Loucy (cell line): ENCODE data around the gene ITPK1.

Experiments
- H2AFZ ChIP-seq: fragments of 200-600 bp; sonication (generic); 2 replicates; pipeline ENCODE4 v1.6.0; 2016; ENCODE audit warnings: antibody characterized with exemption, mild to moderate bottlenecking, low read length, moderate library complexity
- H3F3A ChIP-seq: fragments of 200-600 bp; 2 replicates; pipeline ENCODE4 v1.6.0; 2016; ENCODE audit warnings: antibody characterized with exemption, low read depth, mild to moderate bottlenecking
- H3K27me3 ChIP-seq: fragments of 200-600 bp; sonication (generic); 2 replicates; pipeline ENCODE4 v1.6.1; 2014; ENCODE audit warnings: low read length, mild to moderate bottlenecking; ENCODE audit not compliant: insufficient read depth, poor library complexity, severe bottlenecking
- H3K36me3 ChIP-seq: fragments of 200-600 bp; sonication (generic); 2 replicates; pipeline ENCODE4 v1.6.1; 2016; ENCODE audit warnings: low read length; ENCODE audit not compliant: insufficient read depth
- H3K4me1 ChIP-seq: fragments of 200-600 bp; sonication (generic); 2 replicates; pipeline ENCODE4 v1.5.1; 2014; ENCODE audit warnings: low read length, mild to moderate bottlenecking; ENCODE audit not compliant: insufficient read depth, poor library complexity, severe bottlenecking
- H3K4me2 ChIP-seq: fragments of 200-600 bp; sonication (generic); 2 replicates; pipeline ENCODE4 v1.6.0; 2014; ENCODE audit warnings: antibody characterized with exemption, low read length, low read depth, mild to moderate bottlenecking; ENCODE audit not compliant: poor library complexity, severe bottlenecking
- H3K4me3 ChIP-seq: fragments of 200-600 bp; sonication (generic); 2 replicates; pipeline ENCODE4 v1.5.1; 2014; ENCODE audit warnings: low read length, mild to moderate bottlenecking, mixed read lengths; ENCODE audit not compliant: poor library complexity, severe bottlenecking
- H3K79me2 ChIP-seq: fragments of 200-600 bp; sonication (generic); 2 replicates; pipeline ENCODE4 v1.6.1; 2014; ENCODE audit warnings: low read length; ENCODE audit not compliant: insufficient read depth
- H3K9ac ChIP-seq: fragments of 200-600 bp; sonication (generic); 2 replicates; pipeline ENCODE4 v1.6.0; 2014; ENCODE audit warnings: mild to moderate bottlenecking, low read depth, low read length, moderate library complexity; ENCODE audit not compliant: poor library complexity, severe bottlenecking
- H3K9me2 ChIP-seq: fragments of 200-600 bp; sonication (generic); replicated peaks from 2 replicates; pipeline ENCODE4 v1.6.1; 2016; ENCODE audit warnings: low read depth, low read length, mixed read lengths
- H3K9me3 ChIP-seq: fragments of 200-600 bp; sonication (generic); 2 replicates; pipeline ENCODE4 v1.6.1; 2014; ENCODE audit warnings: mild to moderate bottlenecking, antibody characterized with exemption, low read length, low read depth; ENCODE audit not compliant: insufficient read depth
- H4K20me1 ChIP-seq: fragments of 200-600 bp; sonication (generic); 2 replicates; pipeline ENCODE4 v1.6.0; 2014; ENCODE audit warnings: antibody characterized with exemption, low read length, mild to moderate bottlenecking; ENCODE audit not compliant: insufficient read depth, poor library complexity, severe bottlenecking
- CTCF ChIP-seq: fragments of 200-600 bp; sonication (generic); conservative IDR thresholded peaks from 2 replicates; pipeline ENCODE4 v1.5.1; 2014; ENCODE audit warnings: mild to moderate bottlenecking, antibody characterized with exemption, low read length
- EZH2phosphoT487 ChIP-seq: fragments of 200-600 bp; IDR thresholded peaks from 2 replicates; pipeline ENCODE4 v1.6.1; 2018; ENCODE audit warnings: antibody characterized with exemption, mild to moderate bottlenecking, moderate library complexity, borderline replicate concordance

Gene ITPK1

GRCh38 chr14:93029911-93030508 lies 85.7 kb downstream of the ITPK1 start:
- TF ChIP-seq CTCF (no peak), EZH2phosphoT487 (no peak)
- Histone ChIP-seq H3K9ac (no peak overlapping the region), H3K27me3 (no peaks in the 10 kb centered on the region), H3K4me2 (no peak overlapping the region), H3K4me1 (peaks cover 5% of the 10 kb centered on the region), H3F3A (no peaks in the 10 kb centered on the region), H3K36me3 (no peaks in the 10 kb centered on the region; the same call in 1 of the 2 replicates), H3K9me3 (no peaks in the 10 kb centered on the region), H3K79me2 (peaks cover 4% of the 10 kb centered on the region), H3K4me3 (no peak overlapping the region), H3K9me2 (no peaks in the 10 kb centered on the region), H4K20me1 (no peaks in the 10 kb centered on the region), H2AFZ (no peak overlapping the region)

- H3K4me3 ChIP-seq, result no peak overlapping the region
- no peaks in the 10 kb centered on the region for H3K9me2 ChIP-seq
- peaks cover under 1% of the 10 kb centered on the region for H3K4me1 ChIP-seq
- no peaks in the 10 kb centered on the region; the same call in 1 of the 2 replicates for H3K36me3 ChIP-seq
- H3K79me2 ChIP-seq, result peaks cover 4% of the 10 kb centered on the region
- no peak overlapping the region for H2AFZ ChIP-seq
- H3K27me3 ChIP-seq, result no peaks in the 10 kb centered on the region
- H3K4me2 ChIP-seq, result no peak overlapping the region
- no peaks in the 10 kb centered on the region for H3K9me3 ChIP-seq
- H4K20me1 ChIP-seq, result no peaks in the 10 kb centered on the region
- no peaks in the 10 kb centered on the region for H3F3A ChIP-seq
- H3K9ac ChIP-seq, result no peak overlapping the region
- no peak for TF ChIP-seq EZH2phosphoT487
- no peak for TF ChIP-seq CTCF
These were observed 86.3 kb downstream of the ITPK1 start for GRCh38 chr14:93029417-93029816.

GRCh38 chr14:93028724-93029076 lies 87.0 kb downstream of the ITPK1 start:
- Histone ChIP-seq H2AFZ (no peak overlapping the region), H3K4me1 (no peaks in the 10 kb centered on the region), H3K9ac (no peak overlapping the region), H3F3A (no peaks in the 10 kb centered on the region), H4K20me1 (no peaks in the 10 kb centered on the region), H3K4me3 (no peak overlapping the region), H3K36me3 (no peaks in the 10 kb centered on the region; the same call in 1 of the 2 replicates), H3K9me3 (no peaks in the 10 kb centered on the region), H3K27me3 (no peaks in the 10 kb centered on the region), H3K4me2 (no peak overlapping the region), H3K79me2 (peaks cover 2% of the 10 kb centered on the region), H3K9me2 (no peaks in the 10 kb centered on the region)
- TF ChIP-seq EZH2phosphoT487 (no peak), CTCF (no peak)
